Measurements from ENCODE around the gene SLC66A2. TPM values are rescaled to one million over a fixed set of nuclear protein-coding genes. Genes with fewer than 3 reads are reported as not detected.

SLC66A2 gene
- total and polyA plus RNA-seq, 8 donors, result 17.3 to 69.8 (median 24.4) TPM

DNA sequence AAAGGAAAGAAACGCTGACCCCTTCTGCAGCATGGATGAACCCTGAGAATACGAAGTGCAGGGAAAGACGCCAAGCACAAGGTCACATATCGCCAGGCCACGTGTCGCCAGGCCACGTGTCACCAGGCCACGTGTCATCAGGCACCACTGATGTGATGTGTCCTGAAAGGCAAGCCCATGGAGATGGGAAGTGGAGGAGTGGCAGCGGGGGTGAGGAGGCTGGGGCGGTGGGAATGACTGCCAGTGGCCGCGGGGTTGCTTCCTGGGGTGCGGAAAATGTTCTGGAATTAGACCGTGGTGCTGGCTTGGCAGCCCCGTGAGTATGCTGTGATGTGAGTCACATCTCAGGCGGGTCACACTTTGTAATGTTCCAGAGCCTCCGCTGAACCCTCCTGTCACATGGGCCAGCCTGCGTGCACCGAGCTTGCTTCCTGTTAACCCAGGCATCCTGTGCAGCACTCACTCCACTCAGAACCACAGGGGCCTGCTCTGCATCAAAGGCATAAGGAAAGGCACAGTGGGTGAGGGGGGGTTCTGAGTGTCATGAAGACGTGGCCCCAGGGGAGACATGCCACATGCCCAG lies 39.0 kb downstream of the SLC66A2 start:
- H3K4me1 ChIP-seq, result no peaks in the 10 kb centered on the region
- TF ChIP-seq, protein P1, sequence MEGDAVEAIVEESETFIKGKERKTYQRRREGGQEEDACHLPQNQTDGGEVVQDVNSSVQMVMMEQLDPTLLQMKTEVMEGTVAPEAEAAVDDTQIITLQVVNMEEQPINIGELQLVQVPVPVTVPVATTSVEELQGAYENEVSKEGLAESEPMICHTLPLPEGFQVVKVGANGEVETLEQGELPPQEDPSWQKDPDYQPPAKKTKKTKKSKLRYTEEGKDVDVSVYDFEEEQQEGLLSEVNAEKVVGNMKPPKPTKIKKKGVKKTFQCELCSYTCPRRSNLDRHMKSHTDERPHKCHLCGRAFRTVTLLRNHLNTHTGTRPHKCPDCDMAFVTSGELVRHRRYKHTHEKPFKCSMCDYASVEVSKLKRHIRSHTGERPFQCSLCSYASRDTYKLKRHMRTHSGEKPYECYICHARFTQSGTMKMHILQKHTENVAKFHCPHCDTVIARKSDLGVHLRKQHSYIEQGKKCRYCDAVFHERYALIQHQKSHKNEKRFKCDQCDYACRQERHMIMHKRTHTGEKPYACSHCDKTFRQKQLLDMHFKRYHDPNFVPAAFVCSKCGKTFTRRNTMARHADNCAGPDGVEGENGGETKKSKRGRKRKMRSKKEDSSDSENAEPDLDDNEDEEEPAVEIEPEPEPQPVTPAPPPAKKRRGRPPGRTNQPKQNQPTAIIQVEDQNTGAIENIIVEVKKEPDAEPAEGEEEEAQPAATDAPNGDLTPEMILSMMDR (IDR thresholded peaks at IDR 0.05), result no peak
- peak; percentile 20 for ATAC-seq
- peaks cover 0 to 51% of the 10 kb centered on the region in 2 donors for H3K36me3 ChIP-seq
- H3K9me3 ChIP-seq, result peaks cover 0 to 11% of the 10 kb centered on the region in 2 donors
- no peak overlapping the region for H3K27ac ChIP-seq
- no peaks in the 10 kb centered on the region for H3K27me3 ChIP-seq
- intact Hi-C loops (cut with DNase I), result no loop called here
- H3K4me3 ChIP-seq, result no peak overlapping the region
- no peak for DNase-seq

DNA sequence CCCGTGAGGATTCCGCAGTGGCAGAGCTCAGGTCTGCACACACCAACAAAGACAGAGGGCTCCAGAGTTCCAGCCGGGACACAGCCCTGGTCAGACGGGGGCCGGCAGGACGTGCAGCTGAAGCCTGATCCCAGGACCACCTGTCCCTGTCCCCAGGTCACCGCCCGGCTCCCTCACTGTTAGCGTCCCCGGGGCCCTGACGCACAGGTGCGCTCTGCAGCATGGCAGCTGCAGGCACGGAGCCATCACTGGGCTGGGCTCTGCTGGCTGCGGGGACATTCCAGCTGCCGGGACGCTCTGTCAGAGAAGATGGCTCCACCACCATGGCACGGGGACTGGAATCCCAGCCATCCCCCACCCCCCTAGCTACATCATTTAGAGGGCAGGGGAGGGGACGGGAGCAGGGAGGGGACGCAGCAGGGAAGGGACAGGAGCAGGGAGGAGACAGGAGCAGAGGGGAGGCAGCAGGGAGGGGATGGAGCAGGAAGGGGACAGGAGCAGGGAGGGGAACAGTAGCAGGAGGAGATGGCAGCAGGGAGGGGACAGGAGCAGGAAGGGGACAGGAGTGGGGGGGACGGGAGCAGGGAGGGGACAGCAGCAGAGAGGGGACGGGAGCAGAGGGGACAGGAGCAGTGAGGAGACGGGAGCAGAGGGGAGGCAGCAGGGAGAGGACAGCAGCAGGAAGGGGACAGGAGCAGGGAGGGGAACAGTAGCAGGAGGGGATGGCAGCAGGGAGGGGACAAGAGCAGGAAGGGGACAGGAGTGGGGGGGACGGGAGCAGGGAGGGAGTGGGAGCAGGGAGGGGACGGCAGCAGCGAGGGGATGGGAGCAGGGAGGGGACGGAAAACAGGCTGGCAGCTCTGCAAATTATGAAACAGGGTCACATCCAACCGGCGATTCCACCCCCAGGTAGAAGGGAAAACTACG lies 39.8 kb downstream of the SLC66A2 start:
- DNase-seq (peak in 2 of 4 donors; percentile 27 to 73), ATAC-seq (no peak)
- Histone ChIP-seq H3K27me3 (no peaks in the 10 kb centered on the region), H3K4me1 (no peaks in the 10 kb centered on the region), H3K9me3 (peaks cover 0 to 4% of the 10 kb centered on the region in 2 donors), H3K4me3 (no peak overlapping the region), H3K36me3 (peaks cover 0 to 42% of the 10 kb centered on the region in 2 donors), H3K27ac (no peak overlapping the region)
- intact Hi-C loops (cut with DNase I), result no loop called here
- TF ChIP-seq, protein P1 (IDR thresholded peaks at IDR 0.05), result no peak

GRCh38 chr18:79910563-79911343 lies 40.7 kb downstream of the SLC66A2 start:
- intact Hi-C loops (cut with DNase I), result no loop called here
- Histone ChIP-seq H3K36me3 (peaks cover 0 to 34% of the 10 kb centered on the region in 2 donors), H3K4me1 (no peaks in the 10 kb centered on the region), H3K27me3 (no peaks in the 10 kb centered on the region), H3K4me3 (no peak overlapping the region), H3K9me3 (no peaks in the 10 kb centered on the region), H3K27ac (no peak overlapping the region)
- ATAC-seq (no peak), DNase-seq (no peak)
- TF ChIP-seq, protein P1 (IDR thresholded peaks at IDR 0.05), result no peak

- Histone ChIP-seq H3K27ac (no peak overlapping the region), H3K4me3 (no peak overlapping the region), H3K36me3 (peaks cover 0 to 34% of the 10 kb centered on the region in 2 donors), H3K4me1 (no peaks in the 10 kb centered on the region), H3K9me3 (peaks cover 0 to 17% of the 10 kb centered on the region in 2 donors), H3K27me3 (no peaks in the 10 kb centered on the region)
- TF ChIP-seq, protein P1 (IDR thresholded peaks at IDR 0.05), result no peak
- intact Hi-C loops (cut with DNase I), result no loop called here
- ATAC-seq (no peak), DNase-seq (no peak)
These were observed 44.7 kb downstream of the SLC66A2 start for GRCh38 chr18:79906706-79907105.

All from left lung (tissue), 10 donors.